Raji (cell line): ENCODE data around the gene GSDME.

Source experiments
- POLR2A ChIP-seq: IDR thresholded peaks from 2 replicates; pipeline ENCODE4 v1.6.1; 2011; ENCODE audit warnings: low read depth, low read length, control low read depth; ENCODE audit not compliant: insufficient read depth

The GSDME gene

GRCh38 chr7:24722386-24723177 lies 34.7 kb downstream of the GSDME start:
- no peak for TF ChIP-seq POLR2A

DNA sequence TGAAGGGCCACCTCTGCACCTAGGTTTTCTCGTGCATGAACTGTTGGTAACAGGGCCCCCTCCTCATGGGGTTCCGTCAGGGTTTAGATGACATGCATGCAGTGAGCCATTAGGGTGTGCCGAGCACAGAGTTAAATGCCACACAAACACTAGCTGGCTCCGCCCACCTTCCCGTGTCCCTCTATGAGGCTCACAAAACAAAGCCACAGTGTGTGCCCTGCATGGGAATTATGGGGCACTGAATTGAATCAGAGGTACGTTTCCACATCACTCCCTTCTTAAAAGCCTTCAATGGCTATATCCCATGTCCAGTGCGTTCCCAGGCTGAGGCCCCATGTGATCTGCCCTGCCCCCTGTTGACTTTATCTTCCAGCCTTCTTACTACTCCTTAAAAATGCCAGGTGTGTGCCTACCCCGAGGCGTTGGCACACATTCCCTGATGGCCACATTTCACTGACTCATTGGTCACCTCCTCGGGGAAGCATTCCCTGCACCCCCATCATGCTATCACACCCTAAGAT lies 35.7 kb downstream of the GSDME start:
- no peak for TF ChIP-seq POLR2A

GRCh38 chr7:24720283-24720682 lies 37.0 kb downstream of the GSDME start:
- TF ChIP-seq POLR2A: no peak

DNA sequence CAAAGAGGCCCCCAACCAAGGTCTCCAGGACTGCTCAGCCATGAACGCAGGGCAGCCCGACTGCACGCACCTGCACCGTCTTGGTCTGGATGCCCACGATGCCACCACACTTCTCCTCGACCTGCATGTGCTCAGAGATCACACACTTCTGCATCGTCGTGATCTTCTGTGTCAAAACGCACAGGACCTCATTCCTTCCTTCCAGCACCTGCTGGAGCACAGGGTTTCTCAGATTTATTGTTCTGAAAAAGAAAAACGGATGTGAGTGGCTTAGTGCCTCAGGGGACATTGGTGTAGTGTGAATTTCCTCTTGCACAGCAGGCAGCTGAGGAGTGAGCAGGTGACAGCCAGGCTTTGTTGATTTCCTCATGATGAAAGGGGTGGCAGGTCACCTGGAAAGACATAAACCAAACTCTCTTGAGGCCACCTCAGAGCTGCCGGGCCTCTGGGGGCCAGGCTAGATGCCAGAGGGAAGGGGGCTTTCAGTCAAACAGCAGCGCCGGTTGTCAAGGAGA lies 38.2 kb downstream of the GSDME start:
- no peak for TF ChIP-seq POLR2A

DNA sequence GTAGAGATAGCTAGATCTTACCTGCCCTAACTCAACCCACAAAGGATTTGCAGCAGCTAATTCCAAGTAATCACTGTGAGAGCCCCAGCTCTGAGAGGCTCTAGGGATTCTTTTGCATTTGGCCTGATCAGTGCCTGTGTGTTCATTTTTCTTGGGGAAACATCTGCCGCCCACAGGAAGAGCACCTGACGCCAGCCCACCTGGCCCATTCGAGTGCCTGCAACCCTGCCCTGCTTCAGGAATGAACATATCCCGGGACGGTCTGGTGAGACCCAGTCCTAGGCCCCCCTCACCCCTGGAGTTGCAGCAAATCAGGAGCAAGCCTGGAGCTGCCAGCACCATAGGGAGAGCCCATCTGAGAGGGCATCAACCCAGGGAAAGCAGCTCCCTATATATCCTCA lies 38.8 kb downstream of the GSDME start:
- no peak for TF ChIP-seq POLR2A

DNA sequence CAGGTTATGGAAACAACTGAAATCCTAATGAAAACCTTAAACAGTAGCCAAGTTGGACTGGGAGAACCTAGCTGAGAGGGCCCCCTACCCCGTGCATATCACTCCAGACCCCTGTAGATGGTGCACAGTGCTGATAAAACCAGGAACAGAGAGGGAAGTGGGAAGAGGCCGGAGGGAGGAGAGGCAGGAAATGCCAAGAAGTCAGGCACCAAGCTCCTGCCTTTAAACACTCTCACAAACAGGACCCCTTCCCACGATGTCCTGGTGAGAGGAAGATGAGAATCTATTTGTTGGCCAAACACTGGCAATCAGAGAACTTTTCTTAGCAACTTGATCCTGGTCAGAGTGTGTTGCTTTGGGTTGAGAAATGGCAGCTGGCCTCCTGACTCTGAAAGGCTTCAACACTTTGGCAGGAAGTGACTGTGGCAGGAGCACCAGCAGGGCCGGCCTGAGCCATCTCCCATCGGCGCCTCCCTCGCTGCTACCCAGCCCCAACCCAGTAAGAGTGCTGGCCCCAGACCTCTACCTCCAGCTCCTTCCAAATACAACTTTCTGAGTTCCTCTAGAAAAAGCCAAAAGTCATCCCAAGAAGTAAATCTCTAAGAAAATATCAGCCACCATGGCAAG lies 39.5 kb downstream of the GSDME start:
- TF ChIP-seq POLR2A: no peak

GRCh38 chr7:24717247-24717622 lies 40.0 kb downstream of the GSDME start:
- no peak for TF ChIP-seq POLR2A

- TF ChIP-seq POLR2A: no peak
Observed at GRCh38 chr7:24716480-24717246, 40.6 kb downstream of the GSDME start.

GRCh38 chr7:24715661-24716479 lies 41.4 kb downstream of the GSDME start:
- TF ChIP-seq POLR2A: no peak

DNA sequence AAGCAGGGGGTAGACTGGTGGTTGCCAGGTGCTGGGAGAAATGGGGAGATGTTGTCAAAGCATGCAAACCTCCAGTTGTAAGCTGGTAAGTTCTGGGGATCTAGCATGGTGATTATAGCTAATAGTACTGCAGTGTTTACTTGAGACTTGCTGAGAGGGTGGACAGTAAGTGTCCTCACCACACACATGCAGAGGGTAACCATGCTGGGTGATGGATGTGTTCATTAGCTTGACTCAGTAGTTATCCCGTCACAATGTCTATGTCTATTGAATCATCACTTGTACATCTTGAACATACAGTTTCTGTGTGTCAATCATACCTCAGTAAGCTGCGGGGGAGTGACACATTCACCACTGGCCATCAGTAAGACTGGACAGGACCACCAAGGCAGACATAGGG lies 42.1 kb downstream of the GSDME start:
- TF ChIP-seq POLR2A: no peak

GRCh38 chr7:24714676-24715010 lies 42.6 kb downstream of the GSDME start:
- no peak for TF ChIP-seq POLR2A

- no peak for TF ChIP-seq POLR2A
Observed at GRCh38 chr7:24713850-24714675, 43.2 kb downstream of the GSDME start.

DNA sequence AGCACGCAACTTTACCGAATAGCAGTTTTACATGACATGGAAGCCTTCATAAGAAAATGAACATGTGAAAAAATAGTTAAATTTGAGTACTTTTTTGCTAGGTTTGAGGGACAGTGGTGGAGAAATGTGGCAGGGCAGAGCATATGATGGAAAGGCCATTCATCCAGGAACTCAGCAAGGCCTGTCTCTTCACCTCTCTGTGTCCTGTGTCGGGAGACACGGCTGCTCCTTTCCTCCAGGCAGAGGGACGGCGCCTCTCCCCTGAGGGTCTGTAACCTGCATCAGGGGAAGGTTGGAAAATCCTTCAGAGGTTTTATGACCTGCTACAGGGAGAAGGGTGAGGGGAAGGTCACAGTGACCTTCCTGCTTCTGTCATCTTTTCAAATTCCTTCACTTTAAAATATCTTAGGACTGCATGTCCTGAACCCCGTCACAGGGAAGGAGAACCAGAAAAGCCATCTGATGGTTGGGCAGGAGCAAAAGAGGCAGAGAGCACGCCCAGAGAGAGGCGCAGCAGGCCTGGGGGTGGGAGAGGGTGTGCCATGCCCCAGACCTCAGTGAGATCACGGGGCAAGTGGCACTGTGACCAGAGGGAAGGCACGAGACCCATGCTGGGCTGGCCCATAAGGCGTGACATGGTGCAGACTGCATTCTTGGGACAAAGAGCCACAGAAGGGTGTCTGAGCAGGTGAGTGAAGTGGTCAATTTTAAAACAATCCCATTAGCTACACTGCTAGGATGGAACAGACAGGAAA lies 44.0 kb downstream of the GSDME start:
- TF ChIP-seq POLR2A: no peak

DNA sequence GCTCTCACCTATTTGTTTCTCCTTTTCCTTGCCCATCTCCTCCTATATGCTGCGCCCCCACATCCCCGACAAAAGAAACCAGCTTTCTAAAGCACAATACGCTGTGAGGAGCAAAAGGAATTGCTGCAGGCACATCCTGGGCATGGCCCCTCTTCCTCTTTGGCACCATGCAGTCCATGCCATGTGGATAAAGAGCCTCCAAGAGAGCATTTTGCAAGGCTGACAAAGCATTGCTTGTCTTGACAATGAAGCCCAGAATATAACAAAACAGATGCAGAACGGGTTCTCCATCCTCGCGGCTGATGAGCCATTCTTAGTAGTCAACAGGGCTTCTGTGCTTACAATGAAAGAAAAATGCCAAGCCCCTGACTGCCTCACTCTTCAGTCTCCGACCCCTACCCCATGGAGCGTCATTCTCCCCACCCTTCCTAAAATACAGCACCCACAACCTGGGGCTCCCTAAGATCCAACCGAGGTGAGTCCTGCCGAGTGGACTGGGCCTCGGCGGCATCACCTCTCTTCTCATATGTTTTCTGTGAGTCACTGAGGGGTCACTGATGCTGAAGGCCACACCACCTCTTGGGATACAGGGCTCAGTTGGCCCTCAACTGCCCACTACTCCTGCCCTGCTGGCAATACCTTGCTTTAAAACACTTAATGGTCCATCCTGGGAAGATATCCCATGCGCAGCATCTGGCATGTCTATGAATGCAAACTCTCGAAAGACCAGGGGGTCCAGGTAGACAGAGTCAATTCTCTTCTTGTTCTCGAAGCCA lies 47.5 kb downstream of the GSDME start:
- TF ChIP-seq POLR2A: no peak
